Spinal cord (tissue), 10 donors: ENCODE measurements around the gene TFF1. TPM values are rescaled to one million over a fixed set of nuclear protein-coding genes. Genes with fewer than 3 reads are reported as not detected.

Source experiments
- DNase-seq, 6 donors: peaks; one replicate each; pipeline versions ENCODE4 v3.0.0 to v3.0.0-alpha.2; 2013 to 2015; ENCODE audit warnings: low spot score in 6 of 6, low read depth in 4 of 6
- H3K27ac ChIP-seq: one replicate; pipeline ENCODE4 v1.5.1; 2013; ENCODE audit warnings: low read depth, low read length, control low read depth
- H3K27me3 ChIP-seq: one replicate; pipeline ENCODE4 v1.6.1; 2013; ENCODE audit warnings: low read length; ENCODE audit not compliant: control insufficient read depth, insufficient read depth
- H3K36me3 ChIP-seq: one replicate; pipeline ENCODE4 v1.6.1; 2013; ENCODE audit warnings: low read length; ENCODE audit not compliant: control insufficient read depth, insufficient read depth
- H3K4me1 ChIP-seq: one replicate; pipeline ENCODE4 v1.6.1; 2013; ENCODE audit warnings: low read length; ENCODE audit not compliant: control insufficient read depth, insufficient read depth
- H3K4me3 ChIP-seq: one replicate; pipeline ENCODE4 v1.5.1; 2013; ENCODE audit warnings: low read depth, low read length, control low read depth
- H3K9me3 ChIP-seq: one replicate; pipeline ENCODE4 v1.6.1; 2013; ENCODE audit warnings: low read length; ENCODE audit not compliant: control insufficient read depth, insufficient read depth
- WGBS: methylation state at CpG from one replicate; pipeline ENCODE4 v1.1.5; 2013; ENCODE audit warnings: missing lambda C conversion rate; ENCODE audit not compliant: insufficient coverage; 5-methylcytosine and 5-hydroxymethylcytosine counted together
- polyA plus RNA-seq, 2 donors: library from polyadenylated mRNA; unstranded; fragments of 120-200 nt; gene quantifications; one replicate each; pipeline ENCODE4 v1.2.1, GENCODE V29; 2013; ENCODE audit not compliant: insufficient read length in 2 of 2
- total RNA-seq, 2 donors: library from RNA; depleted of rRNA in 1 of 2; stranded (reverse); fragments of 120-200 nt in 1 of 2; fragments of >200 nt in 1 of 2; gene quantifications; one replicate each; pipeline versions ENCODE4 v1.2.3 to v1.2.4, GENCODE V29; 2013 to 2014
- donor health status: healthy.

Gene TFF1
- total and polyA plus RNA-seq, 4 donors: not detected

DNA sequence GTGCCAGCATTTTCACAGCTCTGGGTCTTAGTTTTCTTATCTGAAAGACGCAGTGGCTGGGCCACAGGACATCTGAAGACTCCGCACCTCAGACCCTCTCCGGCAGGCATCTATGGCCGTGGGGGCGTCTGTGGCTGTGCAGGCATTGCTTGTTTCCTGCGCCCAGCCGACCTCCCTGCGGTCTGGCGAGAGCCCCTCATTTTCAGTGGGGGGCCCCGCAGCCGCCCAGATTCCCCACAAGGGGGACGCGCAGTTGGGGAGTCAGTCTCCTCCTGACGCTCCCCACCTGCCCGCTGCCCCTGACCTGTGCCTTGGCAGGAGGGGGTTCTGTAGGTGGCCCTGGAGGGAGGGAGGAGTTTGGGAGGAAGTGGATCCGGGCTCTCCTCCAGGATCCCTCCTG, 3.5 kb upstream of the TFF1 start:
- no peaks in the 10 kb centered on the region for H3K36me3 ChIP-seq
- no peak for DNase-seq
- no peak overlapping the region for H3K4me3 ChIP-seq
- peaks cover 6% of the 10 kb centered on the region for H3K4me1 ChIP-seq
- H3K27me3 ChIP-seq: no peaks in the 10 kb centered on the region
- WGBS: 84% methylated on average over 13 of the region's 16 CpGs
- H3K27ac ChIP-seq: no peak overlapping the region
- H3K9me3 ChIP-seq: no peaks in the 10 kb centered on the region

DNA sequence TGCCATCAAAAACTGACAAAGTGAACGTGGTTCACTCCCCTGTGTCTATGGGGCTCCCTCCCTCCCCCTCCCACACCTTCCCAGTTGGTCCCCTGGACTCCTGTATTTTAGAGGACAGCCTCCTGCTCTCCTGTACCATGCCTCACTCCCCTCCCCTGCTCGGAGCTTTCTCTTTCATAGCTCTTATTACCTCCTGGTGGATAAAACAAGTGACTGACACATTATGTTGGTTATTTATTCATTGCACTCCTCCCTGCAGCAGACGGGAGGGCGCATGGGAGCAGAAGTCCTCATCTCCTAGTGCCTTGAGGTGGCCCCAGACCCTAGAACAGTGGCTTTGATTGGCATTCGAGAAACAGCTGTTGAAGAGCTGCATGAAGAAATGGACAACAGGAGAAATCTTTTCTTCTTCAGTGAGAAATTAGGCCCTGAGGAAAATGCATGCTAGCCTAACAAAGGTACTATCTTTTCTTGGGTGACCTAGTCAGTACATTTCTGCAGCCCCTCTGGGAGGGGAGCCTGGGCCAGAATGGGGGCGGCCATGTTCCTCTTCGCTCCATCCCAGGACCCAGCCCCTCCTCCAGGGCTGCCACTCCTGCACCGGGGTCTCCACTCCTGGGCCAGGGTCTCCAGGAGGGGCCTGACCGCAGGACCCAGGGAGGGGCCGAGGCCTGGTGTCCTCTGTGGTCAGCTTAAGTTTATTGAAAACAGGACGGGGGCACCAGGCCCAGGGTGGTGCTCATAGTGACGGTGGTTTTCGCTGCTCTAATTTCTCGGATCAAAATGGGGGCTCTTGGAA, 1.2 kb upstream of the TFF1 start:
- DNase-seq: no peak
- Histone ChIP-seq H3K4me1 (no peaks in the 10 kb centered on the region), H3K27ac (no peak overlapping the region), H3K36me3 (no peaks in the 10 kb centered on the region), H3K4me3 (no peak overlapping the region), H3K9me3 (no peaks in the 10 kb centered on the region), H3K27me3 (no peaks in the 10 kb centered on the region)
- 85% methylated on average over 13 of the region's 14 CpGs for WGBS

DNA sequence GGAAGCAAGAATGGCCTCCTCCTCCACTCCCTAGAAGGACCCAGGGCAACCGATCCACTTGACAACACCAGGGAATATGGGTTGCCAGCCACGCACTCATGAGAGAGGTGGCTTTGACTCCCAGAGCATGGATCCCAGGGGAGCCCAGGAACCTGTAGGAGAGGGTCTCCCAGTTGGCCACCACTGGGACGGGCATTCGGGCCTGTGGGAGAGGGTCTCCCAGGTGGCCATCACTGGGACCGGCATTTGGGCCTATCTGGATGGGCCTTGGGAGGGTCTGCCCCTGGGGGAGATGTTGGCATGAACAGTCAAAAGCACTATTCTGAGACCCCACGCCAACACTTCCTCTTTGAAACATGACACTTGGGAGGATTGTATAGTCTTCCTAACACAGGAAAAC, 565 bp downstream of the TFF1 start:
- 94% methylated on average over 4 of the region's 6 CpGs for WGBS
- DNase-seq: no peak
- Histone ChIP-seq H3K9me3 (no peaks in the 10 kb centered on the region), H3K27me3 (no peaks in the 10 kb centered on the region), H3K4me3 (no peak overlapping the region), H3K4me1 (no peaks in the 10 kb centered on the region), H3K27ac (no peak overlapping the region), H3K36me3 (no peaks in the 10 kb centered on the region)

DNA sequence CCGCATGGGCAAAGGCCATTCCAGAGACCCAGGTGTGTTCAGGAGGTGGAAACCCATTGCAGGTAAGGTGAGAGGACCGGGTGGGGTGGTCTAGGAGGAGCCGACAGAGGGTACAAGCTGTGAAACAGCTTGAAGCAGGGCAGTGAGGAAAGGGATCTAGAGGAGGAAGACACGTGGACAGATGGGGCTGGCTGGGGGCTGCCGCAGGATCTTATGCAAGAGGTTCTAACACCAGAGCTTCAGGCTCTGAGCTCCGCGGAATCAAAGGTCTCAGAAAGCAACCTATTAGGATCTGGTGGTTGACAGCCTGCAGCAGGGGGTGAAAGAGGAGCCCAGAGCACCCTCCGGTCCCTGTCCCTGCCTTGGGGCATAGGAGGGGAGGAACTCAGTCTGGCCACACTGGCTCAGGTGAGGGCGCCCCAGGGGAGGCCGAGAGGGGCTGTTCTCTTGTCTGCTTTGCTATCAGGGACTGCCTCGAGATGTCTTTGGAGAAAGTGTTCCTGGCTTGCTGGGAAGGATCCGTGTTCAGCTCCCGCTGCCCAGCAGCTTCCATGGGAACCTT, 1.9 kb downstream of the TFF1 start:
- WGBS: 73% methylated on average over 13 of the region's 13 CpGs
- DNase-seq: no peak
- H3K4me3 ChIP-seq: no peak overlapping the region
- H3K36me3 ChIP-seq: no peaks in the 10 kb centered on the region
- no peaks in the 10 kb centered on the region for H3K4me1 ChIP-seq
- H3K9me3 ChIP-seq: no peaks in the 10 kb centered on the region
- no peak overlapping the region for H3K27ac ChIP-seq
- no peaks in the 10 kb centered on the region for H3K27me3 ChIP-seq

DNA sequence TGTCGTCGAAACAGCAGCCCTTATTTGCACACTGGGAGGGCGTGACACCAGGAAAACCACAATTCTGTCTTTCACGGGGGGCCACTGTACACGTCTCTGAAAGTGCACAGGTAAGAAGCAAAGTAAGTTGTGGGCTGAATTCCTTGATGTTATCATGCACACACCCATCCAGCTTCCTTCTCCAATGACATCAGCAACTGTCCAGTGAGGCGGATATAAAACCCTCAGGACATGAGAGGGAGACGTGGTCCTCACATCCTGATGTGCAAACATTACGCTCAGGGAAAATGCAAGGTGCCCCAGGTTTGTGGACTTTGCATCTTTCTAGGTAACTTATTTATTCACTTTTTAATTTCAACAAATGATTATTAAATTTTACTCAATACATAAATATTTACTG, 3.0 kb downstream of the TFF1 start:
- no peaks in the 10 kb centered on the region for H3K9me3 ChIP-seq
- H3K36me3 ChIP-seq: no peaks in the 10 kb centered on the region
- DNase-seq: no peak
- H3K27ac ChIP-seq: no peak overlapping the region
- H3K4me1 ChIP-seq: no peaks in the 10 kb centered on the region
- no peak overlapping the region for H3K4me3 ChIP-seq
- WGBS: 87% methylated on average over 4 of the region's 8 CpGs
- no peaks in the 10 kb centered on the region for H3K27me3 ChIP-seq

DNA sequence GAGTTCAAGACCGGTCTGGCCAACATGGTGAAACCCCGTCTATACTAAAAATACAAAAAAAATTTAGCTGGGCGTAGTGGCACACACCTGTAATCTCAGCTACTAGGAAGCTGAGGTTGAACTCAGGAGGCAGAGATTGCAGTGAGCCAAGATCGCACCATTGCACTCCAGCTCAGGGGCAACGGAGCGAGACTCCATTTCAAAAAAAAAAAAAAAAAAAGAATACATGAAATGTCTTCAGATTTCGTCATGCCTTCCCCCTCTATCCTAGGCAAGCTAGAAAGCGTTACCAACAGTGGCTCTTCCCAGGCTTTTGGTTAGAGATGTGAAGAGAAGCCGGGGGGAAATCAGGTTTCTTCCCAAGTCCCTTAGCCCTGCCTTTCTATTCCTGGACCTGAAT, 3.6 kb downstream of the TFF1 start:
- no peaks in the 10 kb centered on the region for H3K27me3 ChIP-seq
- WGBS: no CpG with 5 or more reads among the region's 9 CpGs

DNA sequence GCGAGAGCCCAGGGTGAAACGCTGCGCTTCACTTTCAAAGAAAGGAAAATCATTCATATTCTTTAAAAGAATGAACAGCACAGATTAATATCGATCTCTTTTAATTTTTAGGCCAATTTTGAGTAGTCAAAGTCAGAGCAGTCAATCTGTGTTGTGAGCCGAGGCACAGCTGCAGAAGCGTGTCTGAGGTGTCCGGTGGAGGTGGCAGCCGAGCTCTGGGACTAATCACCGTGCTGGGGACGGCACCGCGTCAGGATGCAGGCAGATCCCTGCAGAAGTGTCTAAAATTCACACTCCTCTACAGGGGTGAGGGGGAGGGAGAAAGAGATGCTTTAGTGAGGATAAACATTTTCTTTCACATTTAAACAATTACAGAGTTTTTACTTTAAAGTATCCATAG, 4.1 kb downstream of the TFF1 start:
- no peaks in the 10 kb centered on the region for H3K36me3 ChIP-seq
- no peak overlapping the region for H3K27ac ChIP-seq
- H3K27me3 ChIP-seq: no peaks in the 10 kb centered on the region
- H3K4me3 ChIP-seq: no peak overlapping the region
- no peaks in the 10 kb centered on the region for H3K4me1 ChIP-seq
- 72% methylated on average over 2 of the region's 12 CpGs for WGBS
- no peak for DNase-seq
- H3K9me3 ChIP-seq: no peaks in the 10 kb centered on the region

More for the DNA sequence above, 3.6 kb downstream of the TFF1 start:
- no peak for DNase-seq
- no peaks in the 10 kb centered on the region for H3K9me3 ChIP-seq
- H3K27ac ChIP-seq: no peak overlapping the region
- H3K36me3 ChIP-seq: no peaks in the 10 kb centered on the region
- no peak overlapping the region for H3K4me3 ChIP-seq
- no peaks in the 10 kb centered on the region for H3K4me1 ChIP-seq

DNA sequence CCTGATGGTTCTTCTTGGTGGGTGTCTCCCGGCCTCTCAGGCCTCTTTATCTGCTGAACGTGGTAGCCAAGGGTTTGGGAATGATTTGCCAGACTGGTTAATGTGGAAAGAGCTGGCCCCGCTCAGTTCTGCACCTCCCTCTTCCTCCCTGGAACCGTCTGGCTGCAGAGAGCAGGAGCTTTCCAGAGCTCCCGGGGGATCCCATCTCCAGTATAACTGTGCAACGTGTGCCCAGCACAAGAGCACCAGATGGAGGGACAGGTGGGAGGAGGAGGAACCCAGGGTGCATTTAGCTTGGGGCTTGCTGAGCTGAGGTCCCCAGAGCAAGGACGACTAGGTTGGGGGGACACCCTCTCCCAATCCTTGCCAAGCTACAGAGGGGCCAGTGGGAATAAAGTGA, 5.0 kb downstream of the TFF1 start:
- H3K27me3 ChIP-seq: no peaks in the 10 kb centered on the region
- H3K4me3 ChIP-seq: no peak overlapping the region
- peak in 1 of 6 donors; percentile 6 for DNase-seq
- no peaks in the 10 kb centered on the region for H3K36me3 ChIP-seq
- H3K9me3 ChIP-seq: no peaks in the 10 kb centered on the region
- 80% methylated on average over 1 of the region's 7 CpGs for WGBS
- no peak overlapping the region for H3K27ac ChIP-seq
- no peaks in the 10 kb centered on the region for H3K4me1 ChIP-seq

DNA sequence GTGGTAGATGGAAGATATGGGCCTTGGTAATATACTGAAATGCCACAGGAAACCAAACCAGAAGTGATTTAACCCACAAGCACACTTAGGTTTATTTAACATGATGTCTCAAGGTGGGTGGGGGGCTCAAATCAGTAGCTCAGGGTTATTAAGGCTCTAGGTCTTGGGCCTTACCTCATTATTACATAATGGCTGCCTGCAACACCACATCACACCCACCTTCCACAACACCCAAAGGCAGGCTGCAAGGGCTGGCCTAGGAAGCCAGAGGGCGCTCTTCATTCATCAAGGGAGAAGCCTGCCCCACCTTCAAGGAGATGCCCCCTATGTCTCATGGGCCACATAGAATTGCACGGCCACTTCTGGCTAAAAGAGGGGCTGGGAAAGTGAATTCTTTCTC, 6.0 kb downstream of the TFF1 start:
- Histone ChIP-seq H3K27me3 (no peaks in the 10 kb centered on the region), H3K27ac (no peak overlapping the region), H3K4me1 (no peaks in the 10 kb centered on the region), H3K4me3 (no peak overlapping the region), H3K36me3 (no peaks in the 10 kb centered on the region), H3K9me3 (no peaks in the 10 kb centered on the region)
- DNase-seq: no peak
- 40% methylated on average over 1 of the region's 2 CpGs for WGBS

DNA sequence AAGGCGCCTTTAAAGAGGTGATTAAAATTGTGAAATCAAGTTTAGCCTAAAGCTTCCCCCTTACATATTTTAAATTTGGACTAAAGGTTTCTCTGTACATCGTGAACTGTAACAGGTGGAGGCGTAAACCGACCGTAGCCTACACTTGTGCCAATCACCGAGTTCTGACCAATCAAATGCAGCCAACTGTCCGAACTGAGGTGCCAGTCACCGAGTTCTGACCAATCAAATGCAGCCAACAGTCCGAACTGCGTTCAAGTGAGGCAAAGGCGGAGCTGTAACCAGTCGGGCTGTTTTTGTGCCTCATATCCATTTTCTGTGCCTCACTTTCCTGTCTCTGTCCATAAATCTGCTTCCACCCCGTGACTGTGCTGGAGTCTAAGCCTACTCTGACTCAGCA, 7.4 kb downstream of the TFF1 start:
- WGBS: 88% methylated on average over 12 of the region's 13 CpGs
- no peaks in the 10 kb centered on the region for H3K27me3 ChIP-seq
- no peak overlapping the region for H3K4me3 ChIP-seq
- H3K4me1 ChIP-seq: no peaks in the 10 kb centered on the region
- no peaks in the 10 kb centered on the region for H3K36me3 ChIP-seq
- no peaks in the 10 kb centered on the region for H3K9me3 ChIP-seq
- no peak overlapping the region for H3K27ac ChIP-seq
- no peak for DNase-seq
